HepG2 (cell line): ENCODE measurements around the gene GAS6.

ENCODE experiments used
- ATF2 ChIP-seq: sonication (generic); formaldehyde crosslinking; IDR thresholded peaks from 2 replicates; pipeline ENCODE4 v1.4.0; 2020; ENCODE audit warnings: missing genetic modification reagents
- ATF7 ChIP-seq, 2 experiments: fragments of 450-650 bp in 1 of 2; sonication (generic) in 1 of 2; formaldehyde crosslinking in 1 of 2; IDR thresholded peaks; 2 replicates each; pipeline versions ENCODE4 v1.4.0 to v1.6.1; 2016 to 2020; ENCODE audit warnings: antibody characterized with exemption in 1 of 2, mild to moderate bottlenecking in 1 of 2, missing genetic modification reagents in 1 of 2
- BHLHE40 ChIP-seq: IDR thresholded peaks from 2 replicates; pipeline ENCODE4 v1.6.1; 2011; ENCODE audit warnings: low read length, improper control_type of control experiment
- CTCF ChIP-seq: sonication (generic); formaldehyde crosslinking; IDR thresholded peaks from 2 replicates; pipeline ENCODE4 v1.5.0; 2020; ENCODE audit warnings: mild to moderate bottlenecking, missing genetic modification reagents, moderate library complexity
- FOXO4 ChIP-seq: sonication (generic); formaldehyde crosslinking; conservative IDR thresholded peaks from 2 replicates; pipeline ENCODE4 v1.8.1; 2023; ENCODE audit warnings: missing genetic modification reagents
- JUNB ChIP-seq: sonication (generic); formaldehyde crosslinking; IDR thresholded peaks from 2 replicates; pipeline ENCODE4 v1.8.0; 2022; ENCODE audit warnings: missing genetic modification reagents, mild to moderate bottlenecking, borderline replicate concordance

- TF ChIP-seq BHLHE40 (no peak), FOXO4 (no peak), ATF7 (IDR thresholded peaks at IDR 0.05) (no peak), ATF7 (CRISPR knock-in tag; IDR thresholded peaks at IDR 0.05) (no peak), CTCF (no peak), JUNB (CRISPR knock-in tag) (no peak), ATF2 (CRISPR knock-in tag) (no peak)
Measured at GRCh38 chr13:113798200-113798811, 65.6 kb downstream of the GAS6 start.
